ENCODE measurements around the gene HDAC4.

DNA sequence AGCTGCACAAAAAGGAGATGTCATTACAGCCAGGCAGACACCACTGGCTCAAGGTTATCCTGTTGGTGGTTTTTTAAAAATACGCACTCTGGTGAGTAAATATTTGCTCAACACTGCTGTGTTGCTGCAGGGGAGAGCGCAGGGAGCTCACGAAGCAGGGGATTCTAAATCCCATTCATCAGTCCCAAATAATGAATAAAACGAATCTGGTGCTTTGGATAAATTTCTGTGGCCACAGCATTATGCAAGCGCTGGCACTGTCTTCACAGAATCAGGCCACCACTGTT lies 256.2 kb downstream of the HDAC4 start:
- TF ChIP-seq, protein P1, sequence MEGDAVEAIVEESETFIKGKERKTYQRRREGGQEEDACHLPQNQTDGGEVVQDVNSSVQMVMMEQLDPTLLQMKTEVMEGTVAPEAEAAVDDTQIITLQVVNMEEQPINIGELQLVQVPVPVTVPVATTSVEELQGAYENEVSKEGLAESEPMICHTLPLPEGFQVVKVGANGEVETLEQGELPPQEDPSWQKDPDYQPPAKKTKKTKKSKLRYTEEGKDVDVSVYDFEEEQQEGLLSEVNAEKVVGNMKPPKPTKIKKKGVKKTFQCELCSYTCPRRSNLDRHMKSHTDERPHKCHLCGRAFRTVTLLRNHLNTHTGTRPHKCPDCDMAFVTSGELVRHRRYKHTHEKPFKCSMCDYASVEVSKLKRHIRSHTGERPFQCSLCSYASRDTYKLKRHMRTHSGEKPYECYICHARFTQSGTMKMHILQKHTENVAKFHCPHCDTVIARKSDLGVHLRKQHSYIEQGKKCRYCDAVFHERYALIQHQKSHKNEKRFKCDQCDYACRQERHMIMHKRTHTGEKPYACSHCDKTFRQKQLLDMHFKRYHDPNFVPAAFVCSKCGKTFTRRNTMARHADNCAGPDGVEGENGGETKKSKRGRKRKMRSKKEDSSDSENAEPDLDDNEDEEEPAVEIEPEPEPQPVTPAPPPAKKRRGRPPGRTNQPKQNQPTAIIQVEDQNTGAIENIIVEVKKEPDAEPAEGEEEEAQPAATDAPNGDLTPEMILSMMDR (optimal IDR thresholded peaks at IDR 0.05 in 1 of 3, IDR thresholded peaks at IDR 0.05 in 1 of 3, conservative IDR thresholded peaks at IDR 0.05 in 1 of 3; ENCODE audit: extremely low read depth in 1 of 3, insufficient read depth in 2 of 3, low read length in 3 of 3), result no peak
- no peak for TF ChIP-seq EZH2 (IDR thresholded peaks at IDR 0.05; ENCODE audit: low read length)
